ENCODE data around the gene WDR13.

DNA sequence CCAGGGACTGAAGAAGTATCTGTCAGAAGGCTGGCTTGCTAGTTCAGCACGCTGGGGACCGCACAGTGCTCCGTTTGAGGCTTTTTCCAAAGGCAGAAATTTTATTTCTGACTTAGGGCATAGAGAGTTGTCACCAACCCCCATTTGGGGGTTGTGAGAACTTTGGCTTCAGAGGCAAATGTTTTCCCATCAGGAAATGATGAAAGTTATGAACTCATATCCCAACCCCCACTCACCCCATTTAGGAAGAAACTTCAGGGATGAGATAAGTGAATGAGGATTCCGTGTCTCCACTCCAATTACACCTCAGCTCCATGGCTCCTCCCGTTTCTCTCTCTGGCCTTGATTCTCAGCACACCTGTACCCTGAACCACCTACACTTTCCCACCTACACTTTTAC is 4.3 kb upstream of the WDR13 start:
- TF ChIP-seq, protein P1, sequence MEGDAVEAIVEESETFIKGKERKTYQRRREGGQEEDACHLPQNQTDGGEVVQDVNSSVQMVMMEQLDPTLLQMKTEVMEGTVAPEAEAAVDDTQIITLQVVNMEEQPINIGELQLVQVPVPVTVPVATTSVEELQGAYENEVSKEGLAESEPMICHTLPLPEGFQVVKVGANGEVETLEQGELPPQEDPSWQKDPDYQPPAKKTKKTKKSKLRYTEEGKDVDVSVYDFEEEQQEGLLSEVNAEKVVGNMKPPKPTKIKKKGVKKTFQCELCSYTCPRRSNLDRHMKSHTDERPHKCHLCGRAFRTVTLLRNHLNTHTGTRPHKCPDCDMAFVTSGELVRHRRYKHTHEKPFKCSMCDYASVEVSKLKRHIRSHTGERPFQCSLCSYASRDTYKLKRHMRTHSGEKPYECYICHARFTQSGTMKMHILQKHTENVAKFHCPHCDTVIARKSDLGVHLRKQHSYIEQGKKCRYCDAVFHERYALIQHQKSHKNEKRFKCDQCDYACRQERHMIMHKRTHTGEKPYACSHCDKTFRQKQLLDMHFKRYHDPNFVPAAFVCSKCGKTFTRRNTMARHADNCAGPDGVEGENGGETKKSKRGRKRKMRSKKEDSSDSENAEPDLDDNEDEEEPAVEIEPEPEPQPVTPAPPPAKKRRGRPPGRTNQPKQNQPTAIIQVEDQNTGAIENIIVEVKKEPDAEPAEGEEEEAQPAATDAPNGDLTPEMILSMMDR (IDR thresholded peaks at IDR 0.05), result no peak
- no peak for TF ChIP-seq POLR2AphosphoS5 (IDR thresholded peaks at IDR 0.05)

Data from stomach (tissue), 4 donors.